ENCODE data around the gene GPR151.

GRCh38 chr5:146549615-146550014 lies 33.6 kb upstream of the GPR151 start:
- TF ChIP-seq CTCF (conservative IDR thresholded peaks at IDR 0.05; ENCODE audit: low read depth, low read length) (no peak), CEBPB (IDR thresholded peaks at IDR 0.05; ENCODE audit: low read depth, low read length) (no peak), POLR2A (IDR thresholded peaks at IDR 0.05; ENCODE audit: low read depth, low read length) (no peak), USF2 (IDR thresholded peaks at IDR 0.05; ENCODE audit: low read depth, low read length) (no peak), SMC3 (IDR thresholded peaks at IDR 0.05; ENCODE audit: low read depth, low read length) (no peak), RFX5 (IDR thresholded peaks at IDR 0.05; ENCODE audit: low read depth, low read length) (no peak), RAD21 (IDR thresholded peaks at IDR 0.05; ENCODE audit: low read length) (no peak), BHLHE40 (IDR thresholded peaks at IDR 0.05; ENCODE audit: low read depth, low read length) (no peak)
